Lower leg skin (tissue), 3 donors: ENCODE data around the gene MGARP.

Experiments used
- POLR2A ChIP-seq, 2 donors: fragments of 450-650 bp; IDR thresholded peaks; one replicate each; pipeline ENCODE4 v1.6.1; 2016 to 2017; ENCODE audit warnings: antibody characterized with exemption in 2 of 2, mild to moderate bottlenecking in 1 of 2, moderate library complexity in 1 of 2
- TF ChIP-seq, protein P1 (sequence below), 3 donors: fragments of 450-650 bp; IDR thresholded peaks; one replicate each; pipeline ENCODE4 v1.5.1; 2016; ENCODE audit warnings: antibody characterized with exemption in 3 of 3, mild to moderate bottlenecking in 3 of 3, moderate library complexity in 2 of 3

DNA sequence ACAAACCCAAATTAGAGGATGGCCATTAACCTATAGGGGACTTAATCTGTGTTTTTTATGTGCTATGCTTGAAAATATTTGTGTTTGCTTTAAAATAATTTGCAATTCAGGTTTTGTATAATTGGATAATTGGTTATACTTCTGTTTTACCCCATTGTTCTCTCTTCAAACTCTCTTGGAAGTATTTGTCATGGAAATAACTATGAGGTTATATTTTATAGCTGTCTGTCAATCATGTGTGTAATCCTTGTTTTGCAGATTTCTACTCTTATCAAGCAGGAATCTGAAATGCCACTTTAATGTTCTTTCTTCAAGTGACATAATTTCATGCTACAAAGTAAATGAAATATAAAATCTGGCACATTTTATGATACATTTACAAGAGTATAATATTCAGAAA, 37.6 kb upstream of the MGARP start:
- TF ChIP-seq, protein P1, sequence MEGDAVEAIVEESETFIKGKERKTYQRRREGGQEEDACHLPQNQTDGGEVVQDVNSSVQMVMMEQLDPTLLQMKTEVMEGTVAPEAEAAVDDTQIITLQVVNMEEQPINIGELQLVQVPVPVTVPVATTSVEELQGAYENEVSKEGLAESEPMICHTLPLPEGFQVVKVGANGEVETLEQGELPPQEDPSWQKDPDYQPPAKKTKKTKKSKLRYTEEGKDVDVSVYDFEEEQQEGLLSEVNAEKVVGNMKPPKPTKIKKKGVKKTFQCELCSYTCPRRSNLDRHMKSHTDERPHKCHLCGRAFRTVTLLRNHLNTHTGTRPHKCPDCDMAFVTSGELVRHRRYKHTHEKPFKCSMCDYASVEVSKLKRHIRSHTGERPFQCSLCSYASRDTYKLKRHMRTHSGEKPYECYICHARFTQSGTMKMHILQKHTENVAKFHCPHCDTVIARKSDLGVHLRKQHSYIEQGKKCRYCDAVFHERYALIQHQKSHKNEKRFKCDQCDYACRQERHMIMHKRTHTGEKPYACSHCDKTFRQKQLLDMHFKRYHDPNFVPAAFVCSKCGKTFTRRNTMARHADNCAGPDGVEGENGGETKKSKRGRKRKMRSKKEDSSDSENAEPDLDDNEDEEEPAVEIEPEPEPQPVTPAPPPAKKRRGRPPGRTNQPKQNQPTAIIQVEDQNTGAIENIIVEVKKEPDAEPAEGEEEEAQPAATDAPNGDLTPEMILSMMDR (IDR thresholded peaks at IDR 0.05), result no peak
- TF ChIP-seq POLR2A (IDR thresholded peaks at IDR 0.05), result no peak
